MM.1S (cell line): ENCODE results near the gene PCNX1.

ENCODE experiments used
- CTCF ChIP-seq: fragments of 300-600 bp; sonication (generic); IDR thresholded peaks from 2 replicates; pipeline ENCODE4 v1.5.1; 2016; ENCODE audit warnings: antibody characterized with exemption, low read length, mixed read lengths
- EZH2 ChIP-seq: fragments of 300-600 bp; sonication (generic); optimal IDR thresholded peaks from 2 replicates; pipeline ENCODE3; 2017; ENCODE audit warnings: low read depth, mild to moderate bottlenecking, antibody characterized with exemption, low read length, mixed read lengths
- EZH2phosphoT487 ChIP-seq: fragments of 300-600 bp; sonication (generic); IDR thresholded peaks from 2 replicates; pipeline ENCODE4 v1.6.1; 2018; ENCODE audit warnings: antibody characterized with exemption, low read length

DNA sequence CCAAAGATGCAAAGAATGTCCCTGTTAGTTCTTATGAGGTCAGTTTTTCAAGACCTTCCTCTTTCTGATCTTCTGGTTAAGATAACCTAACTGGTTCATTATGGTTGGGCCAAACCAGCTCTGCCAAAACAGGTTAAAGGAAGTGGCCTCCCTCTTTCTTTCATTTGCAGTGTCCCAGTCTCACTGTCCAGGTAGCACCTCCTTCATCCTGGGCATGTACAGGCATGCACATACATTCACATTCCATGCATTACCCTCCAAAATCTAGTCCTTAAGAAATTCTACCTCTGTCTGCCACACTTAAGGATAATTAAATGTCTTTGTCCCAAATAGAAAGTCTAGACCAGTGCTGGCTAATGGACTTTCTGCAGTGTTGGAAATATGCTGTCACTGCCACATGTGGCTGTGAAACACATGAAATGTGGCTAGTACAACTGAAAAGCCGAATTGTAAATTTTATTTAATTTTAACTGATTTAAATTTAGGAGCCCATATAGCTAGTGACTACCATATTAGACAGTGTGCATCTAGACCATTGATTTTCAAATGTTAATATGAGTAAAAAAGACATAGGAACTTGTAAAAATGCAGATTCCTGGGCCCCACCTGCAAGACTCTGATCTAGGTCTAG is 169.3 kb downstream of the PCNX1 start:
- TF ChIP-seq CTCF (no peak), EZH2phosphoT487 (no peak), EZH2 (no peak)
